ENCODE measurements around the gene IFT25. TPM values are rescaled to one million over a fixed set of nuclear protein-coding genes. Genes with fewer than 3 reads are reported as not detected.
A peak's percentile ranks its signal among the peaks of the same experiment; 100 is the strongest.

Gene IFT25
- total and polyA plus RNA-seq, 8 donors: 5.9 to 21.5 (median 9.2) TPM

DNA sequence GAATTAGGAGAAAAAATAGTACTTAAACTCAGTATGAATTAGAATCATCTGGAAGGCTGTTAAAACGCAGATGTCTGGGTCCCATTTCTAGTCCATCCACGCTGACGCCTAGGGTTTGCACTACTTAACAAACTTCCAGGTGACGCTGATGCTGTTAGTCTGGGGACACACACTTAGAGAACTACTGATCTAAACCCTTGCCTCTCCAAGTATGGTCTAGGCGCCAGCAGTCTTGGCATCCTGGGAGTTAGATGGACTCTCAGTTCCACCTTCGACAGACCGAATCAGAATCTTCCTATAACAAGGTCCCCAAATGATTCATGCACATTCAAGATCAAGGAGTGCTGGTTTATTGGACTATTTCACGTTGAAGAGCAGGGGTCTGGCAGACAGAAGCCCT, 40.0 kb downstream of the IFT25 start:
- ATAC-seq: no peak
- Histone ChIP-seq H3K27ac (no peak overlapping the region), H3K27me3 (no peaks in the 10 kb centered on the region), H3K9me3 (no peaks in the 10 kb centered on the region), H3K4me1 (no peaks in the 10 kb centered on the region), H3K36me3 (no peaks in the 10 kb centered on the region), H3K4me3 (no peak overlapping the region)
- TF ChIP-seq, protein P1, sequence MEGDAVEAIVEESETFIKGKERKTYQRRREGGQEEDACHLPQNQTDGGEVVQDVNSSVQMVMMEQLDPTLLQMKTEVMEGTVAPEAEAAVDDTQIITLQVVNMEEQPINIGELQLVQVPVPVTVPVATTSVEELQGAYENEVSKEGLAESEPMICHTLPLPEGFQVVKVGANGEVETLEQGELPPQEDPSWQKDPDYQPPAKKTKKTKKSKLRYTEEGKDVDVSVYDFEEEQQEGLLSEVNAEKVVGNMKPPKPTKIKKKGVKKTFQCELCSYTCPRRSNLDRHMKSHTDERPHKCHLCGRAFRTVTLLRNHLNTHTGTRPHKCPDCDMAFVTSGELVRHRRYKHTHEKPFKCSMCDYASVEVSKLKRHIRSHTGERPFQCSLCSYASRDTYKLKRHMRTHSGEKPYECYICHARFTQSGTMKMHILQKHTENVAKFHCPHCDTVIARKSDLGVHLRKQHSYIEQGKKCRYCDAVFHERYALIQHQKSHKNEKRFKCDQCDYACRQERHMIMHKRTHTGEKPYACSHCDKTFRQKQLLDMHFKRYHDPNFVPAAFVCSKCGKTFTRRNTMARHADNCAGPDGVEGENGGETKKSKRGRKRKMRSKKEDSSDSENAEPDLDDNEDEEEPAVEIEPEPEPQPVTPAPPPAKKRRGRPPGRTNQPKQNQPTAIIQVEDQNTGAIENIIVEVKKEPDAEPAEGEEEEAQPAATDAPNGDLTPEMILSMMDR (IDR thresholded peaks at IDR 0.05): no peak
- no peak for DNase-seq
- intact Hi-C loops (cut with DNase I): no loop called here
- FAIRE-seq: no peak
- WGBS, 2 donors: 92 to 93% methylated on average over 8 of the region's 8 CpGs

DNA sequence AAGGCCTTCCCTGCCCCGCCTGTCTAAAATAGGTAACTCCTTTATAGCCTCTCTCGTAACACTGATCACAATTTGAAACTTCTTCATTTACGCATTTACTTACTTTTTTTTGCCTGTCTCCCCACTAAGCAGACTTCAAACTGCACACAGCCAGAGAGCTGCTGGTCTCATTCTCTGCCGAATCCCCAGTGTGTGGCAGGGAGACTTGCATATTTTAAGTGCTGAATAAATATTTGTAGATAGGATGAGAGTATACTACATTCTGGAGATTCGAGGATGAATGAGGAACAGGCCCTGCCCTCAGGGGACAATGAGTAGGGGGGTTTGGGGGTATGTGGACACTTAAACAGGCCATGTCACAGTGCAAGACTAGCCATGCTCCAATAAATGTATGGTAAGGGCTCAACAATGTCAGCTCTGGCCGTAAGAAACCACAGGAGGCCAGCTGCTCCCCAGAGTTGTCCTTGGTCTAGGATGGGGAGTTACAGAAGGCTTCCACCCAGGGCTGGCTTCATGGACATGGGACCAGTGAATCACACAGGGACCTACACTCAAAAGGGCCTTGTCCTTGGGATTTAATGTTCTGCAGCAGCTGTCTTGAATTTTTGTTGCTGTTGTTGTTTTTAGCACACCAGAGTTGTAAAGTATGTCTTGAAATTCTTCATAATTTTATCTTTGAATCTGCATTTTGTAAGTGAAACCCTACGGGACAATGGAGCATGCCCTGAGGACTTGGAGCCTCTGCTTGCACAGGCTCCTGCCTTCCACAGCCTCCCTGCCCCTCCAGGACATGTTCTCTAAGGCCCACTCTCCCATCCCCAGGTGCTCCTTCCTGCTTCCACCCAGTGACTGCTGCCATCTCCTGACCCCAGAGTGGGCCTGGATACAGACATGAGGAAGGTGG, 43.0 kb downstream of the IFT25 start:
- Histone ChIP-seq H3K27ac (no peak overlapping the region), H3K9me3 (no peaks in the 10 kb centered on the region), H3K36me3 (no peaks in the 10 kb centered on the region), H3K27me3 (no peaks in the 10 kb centered on the region), H3K4me3 (no peak overlapping the region), H3K4me1 (peaks cover 0 to 11% (median 9%) of the 10 kb centered on the region in 3 donors)
- intact Hi-C loops (cut with DNase I): no loop called here
- DNase-seq: no peak
- no peak for FAIRE-seq
- TF ChIP-seq, protein P1 (IDR thresholded peaks at IDR 0.05): no peak
- WGBS, 2 donors: 74 to 82% methylated on average over 7 of the region's 7 CpGs
- ATAC-seq: no peak

DNA sequence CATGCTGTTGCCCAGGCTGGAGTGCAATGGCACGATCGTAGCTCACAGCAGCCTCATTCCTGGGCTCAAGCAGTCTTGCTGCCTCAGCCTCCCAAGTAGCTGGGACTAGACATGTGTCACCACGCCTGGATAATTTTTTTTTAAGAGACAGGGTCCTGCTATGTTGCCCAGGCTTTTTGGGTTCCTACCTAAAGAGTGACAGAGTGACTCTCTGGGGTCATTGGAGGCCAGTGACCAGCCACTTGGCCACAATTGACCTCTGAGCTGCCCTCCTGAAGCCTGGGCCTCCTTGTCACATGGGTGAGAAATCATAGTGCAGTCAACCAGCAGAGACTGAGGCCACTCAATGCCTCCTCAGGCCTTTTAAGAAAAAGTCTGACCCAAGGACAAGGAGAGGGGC, 45.8 kb downstream of the IFT25 start:
- no peaks in the 10 kb centered on the region for H3K36me3 ChIP-seq
- no peak for FAIRE-seq
- TF ChIP-seq, protein P1 (IDR thresholded peaks at IDR 0.05): no peak
- no peaks in the 10 kb centered on the region for H3K27me3 ChIP-seq
- no peaks in the 10 kb centered on the region for H3K9me3 ChIP-seq
- no peak for DNase-seq
- 89 to 91% methylated on average over 3 of the region's 3 CpGs for WGBS, 2 donors
- intact Hi-C loops (cut with DNase I): no loop called here
- H3K4me1 ChIP-seq: peaks cover 0 to 11% (median 9%) of the 10 kb centered on the region in 3 donors
- H3K27ac ChIP-seq: no peak overlapping the region
- no peak for ATAC-seq
- no peak overlapping the region for H3K4me3 ChIP-seq

DNA sequence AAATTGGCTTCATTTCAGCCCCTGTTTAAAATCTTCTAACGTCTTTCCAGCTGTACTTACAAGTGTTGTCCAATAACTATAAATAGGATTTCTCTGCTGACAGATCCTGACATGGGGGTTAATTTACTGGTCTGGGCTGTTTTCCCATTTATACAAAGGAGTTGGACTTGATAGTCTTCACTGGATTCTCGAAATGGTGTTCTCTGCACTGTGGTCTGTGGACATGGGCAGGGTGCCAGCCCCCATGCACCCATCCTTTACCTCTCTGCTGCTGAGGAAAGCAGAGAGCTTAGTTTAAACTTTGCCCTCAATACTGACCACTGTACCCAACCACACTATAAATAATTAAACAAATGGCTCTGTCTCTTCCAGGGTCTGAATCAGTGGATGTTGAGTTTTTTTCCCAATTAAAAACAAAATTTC, 46.3 kb downstream of the IFT25 start:
- ATAC-seq: peak; percentile 56 to 82 (median 77)
- TF ChIP-seq, protein P1 (IDR thresholded peaks at IDR 0.05): no peak
- no peak for FAIRE-seq
- Histone ChIP-seq H3K36me3 (no peaks in the 10 kb centered on the region), H3K27ac (no peak overlapping the region), H3K4me1 (peaks cover 0 to 11% (median 9%) of the 10 kb centered on the region in 3 donors), H3K4me3 (no peak overlapping the region), H3K9me3 (no peaks in the 10 kb centered on the region), H3K27me3 (no peaks in the 10 kb centered on the region)
- DNase-seq: peak in 5 of 6 donors; percentile 13 to 69 (median 40)
- 2% methylated on average over 2 of the region's 2 CpGs for WGBS, 2 donors
- intact Hi-C loops (cut with DNase I): no loop called here

Measured in pancreas (tissue), 10 donors.